SJSA1 (cell line): ENCODE results near the gene ERVK3-1. TPM values are rescaled to one million over a fixed set of nuclear protein-coding genes. Genes with fewer than 3 reads are reported as not detected.
"Not testable (repeated sequence)": the region's sequence is repeated elsewhere in the genome, so short reads cannot be mapped to it uniquely, and the experiment has no call there.

Experiments
- DNase-seq, 2 experiments: peaks; one replicate each; pipeline ENCODE4 v3.0.0-alpha.2; 2015 to 2020; ENCODE audit warnings: low spot score in 2 of 2, low read depth in 1 of 2
- H3K27ac ChIP-seq: fragments of 250-450 bp; sonication (Bioruptor Pico); 2 replicates; pipeline ENCODE4 v1.5.1; 2020; ENCODE audit warnings: mild to moderate bottlenecking, moderate library complexity
- H3K27me3 ChIP-seq: fragments of 250-450 bp; sonication (Bioruptor Pico); replicated peaks from 2 replicates; pipeline ENCODE4 v1.5.1; 2020; ENCODE audit warnings: mild to moderate bottlenecking, moderate library complexity
- H3K36me3 ChIP-seq: fragments of 250-450 bp; sonication (Bioruptor Pico); 2 replicates; pipeline ENCODE4 v1.5.1; 2020; ENCODE audit warnings: mild to moderate bottlenecking
- H3K4me1 ChIP-seq: fragments of 250-450 bp; sonication (Bioruptor Pico); replicated peaks from 2 replicates; pipeline ENCODE4 v1.6.1; 2021; ENCODE audit warnings: mild to moderate bottlenecking
- H3K4me3 ChIP-seq: fragments of 250-450 bp; sonication (Bioruptor Pico); 2 replicates; pipeline ENCODE4 v1.5.1; 2020; ENCODE audit warnings: mild to moderate bottlenecking
- H3K9me3 ChIP-seq: fragments of 250-450 bp; sonication (Bioruptor Pico); replicated peaks from 2 replicates; pipeline ENCODE4 v1.5.1; 2020; ENCODE audit warnings: mild to moderate bottlenecking
- total RNA-seq: library from RNA; depleted of rRNA; stranded (reverse); fragments of >200 nt; shearing (Covaris generic); gene quantifications from 2 replicates; pipeline ENCODE4 v1.2.3, GENCODE V29; 2014; rRNA removed

The ERVK3-1 gene, protein sequence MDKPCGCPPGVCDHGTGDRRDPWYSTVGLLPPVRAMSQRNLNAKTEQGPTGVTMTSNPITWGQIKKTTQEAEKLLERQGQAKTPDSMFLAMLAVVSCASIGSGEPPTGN
- total RNA-seq, result 44.4 and 59.3 TPM in 2 replicates

DNA sequence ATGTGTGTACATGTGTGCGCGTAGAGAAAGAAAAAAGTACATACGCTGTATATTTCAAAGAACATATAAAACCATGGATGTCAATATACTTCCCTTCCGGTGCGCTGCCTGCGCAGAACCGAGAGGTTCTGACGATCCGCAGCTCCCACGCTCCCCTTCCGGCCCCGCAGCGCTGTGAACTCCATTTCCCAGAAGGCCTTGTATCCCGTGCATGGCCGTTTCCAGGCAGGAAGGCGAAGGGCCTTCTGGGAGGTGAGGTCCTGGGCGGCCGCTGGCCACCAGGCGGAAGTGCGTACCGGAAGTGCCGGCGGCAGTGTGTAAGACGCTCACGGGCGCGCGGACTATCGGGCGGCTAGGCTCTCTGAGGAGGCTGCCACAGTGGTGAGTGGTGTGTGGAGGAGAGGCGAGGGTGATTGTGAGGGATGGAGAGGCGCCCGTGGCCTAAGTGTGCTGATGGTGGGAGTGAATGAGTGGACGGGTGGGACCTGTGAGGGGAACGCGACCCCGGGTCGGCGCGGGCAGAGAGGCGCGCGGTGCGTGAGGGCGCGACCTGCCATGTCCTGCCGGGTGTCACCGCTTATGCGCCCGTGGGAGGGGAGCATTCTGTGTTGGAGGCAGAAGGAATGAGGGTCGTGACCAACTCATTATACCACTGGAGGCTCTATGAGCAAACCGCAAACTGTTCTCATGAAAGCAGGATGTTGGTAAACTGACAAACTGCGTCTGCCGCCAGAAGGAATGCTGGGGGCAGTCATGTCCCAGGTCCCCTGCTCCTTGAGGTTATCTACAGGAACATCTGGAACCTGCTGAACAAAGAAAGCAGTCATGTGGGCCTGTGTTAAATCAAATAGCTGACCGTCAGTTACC is at the start of gene ERVK3-1:
TSS of gene ERVK3-1 (plus strand) at position 313 of the 867 bp plus-strand sequence. CDS start 6,792 bp downstream, outside the sequence.
- H3K27me3 ChIP-seq, result no peaks in the 10 kb centered on the region
- peak within 1 kb of the TSS; percentile 80 for H3K4me3 ChIP-seq
- peaks cover 6% of the 10 kb centered on the region; the same call in 1 of the 2 replicates for H3K4me1 ChIP-seq
- peak; percentile 87 to 95 for DNase-seq
- H3K36me3 ChIP-seq, result peaks cover 76% of the 10 kb centered on the region
- peak within 1 kb of the TSS; percentile 74 for H3K27ac ChIP-seq
- H3K9me3 ChIP-seq, result peaks cover 31% of the 10 kb centered on the region

DNA sequence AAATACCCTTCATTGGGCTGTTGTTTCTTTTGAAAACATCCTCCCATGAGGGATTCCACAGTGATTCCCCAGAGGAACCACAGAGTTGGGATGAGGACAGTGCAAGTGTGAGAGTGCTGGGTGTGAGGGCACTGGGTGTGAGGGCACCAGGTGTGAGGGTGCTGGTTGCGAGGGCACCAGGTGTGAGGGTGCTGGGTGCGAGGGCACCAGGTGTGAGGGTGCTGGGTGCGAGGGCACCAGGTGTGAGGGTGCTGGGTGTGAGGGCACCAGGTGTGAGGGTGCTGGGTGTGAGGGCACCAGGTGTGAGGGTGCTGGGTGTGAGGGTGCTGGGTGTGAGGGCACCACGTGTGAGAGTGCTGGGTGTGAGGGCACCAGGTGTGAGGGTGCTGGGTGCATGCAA is 46.9 kb upstream of the ERVK3-1 start:
- H3K4me3 ChIP-seq, H3K4me1 ChIP-seq, H3K27me3 ChIP-seq, H3K27ac ChIP-seq, DNase-seq: not testable (repeated sequence)
- Histone ChIP-seq H3K36me3 (peaks cover 87% of the 10 kb centered on the region), H3K9me3 (peaks cover 72% of the 10 kb centered on the region)

DNA sequence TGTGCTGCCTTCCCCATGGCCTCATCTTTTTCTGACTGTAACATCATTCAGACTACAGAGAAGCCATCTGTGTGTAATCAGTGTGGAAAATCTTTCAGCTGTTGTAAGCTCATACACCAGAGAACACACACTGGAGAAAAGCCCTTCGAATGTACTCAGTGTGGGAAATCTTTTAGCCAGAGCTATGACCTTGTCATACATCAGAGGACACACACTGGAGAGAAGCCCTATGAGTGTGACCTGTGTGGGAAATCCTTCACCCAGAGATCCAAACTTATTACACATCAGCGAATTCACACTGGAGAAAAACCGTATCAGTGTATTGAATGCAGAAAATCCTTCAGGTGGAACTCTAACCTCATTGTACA is 43.6 kb upstream of the ERVK3-1 start:
- Histone ChIP-seq H3K36me3 (peaks cover 86% of the 10 kb centered on the region), H3K9me3 (peaks cover 76% of the 10 kb centered on the region)
- DNase-seq, result peak in 1 of 2 experiments; percentile 9

DNA sequence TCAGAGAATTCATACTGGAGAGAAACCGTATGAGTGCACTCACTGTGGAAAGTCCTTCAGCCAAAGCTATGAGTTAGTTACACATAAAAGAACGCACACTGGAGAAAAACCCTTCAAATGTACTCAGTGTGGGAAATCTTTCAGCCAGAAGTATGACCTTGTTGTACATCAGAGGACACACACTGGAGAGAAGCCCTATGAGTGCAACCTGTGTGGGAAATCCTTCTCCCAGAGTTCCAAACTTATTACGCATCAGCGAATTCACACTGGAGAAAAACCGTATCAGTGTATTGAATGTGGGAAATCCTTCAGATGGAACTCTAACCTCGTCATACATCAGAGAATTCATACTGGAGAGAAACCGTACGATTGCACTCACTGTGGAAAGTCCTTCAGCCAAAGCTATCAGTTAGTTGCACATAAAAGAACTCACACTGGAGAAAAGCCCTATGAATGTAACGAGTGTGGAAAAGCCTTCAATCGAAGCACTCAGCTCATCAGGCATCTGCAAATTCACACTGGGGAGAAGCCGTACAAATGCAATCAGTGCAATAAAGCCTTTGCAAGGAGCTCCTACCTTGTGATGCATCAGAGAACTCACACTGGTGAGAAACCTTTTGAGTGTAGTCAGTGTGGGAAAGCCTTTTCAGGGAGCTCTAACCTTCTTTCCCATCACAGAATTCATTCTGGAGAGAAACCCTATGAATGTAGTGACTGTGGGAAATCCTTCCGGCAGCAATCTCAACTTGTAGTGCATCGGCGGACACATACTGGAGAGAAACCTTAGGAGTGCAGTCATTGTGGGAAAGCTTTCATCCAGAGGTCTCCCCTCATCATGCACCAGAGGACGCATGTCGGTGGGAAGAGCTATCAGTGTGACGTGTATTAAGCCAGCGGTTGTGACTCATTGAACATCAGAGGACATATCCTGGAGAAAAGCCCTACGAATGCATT is 42.9 kb upstream of the ERVK3-1 start:
- peaks cover 77% of the 10 kb centered on the region for H3K9me3 ChIP-seq
- H3K27ac ChIP-seq, result no peak overlapping the region
- H3K4me3 ChIP-seq, result no peak overlapping the region
- no peaks in the 10 kb centered on the region for H3K27me3 ChIP-seq
- H3K4me1 ChIP-seq, result no peaks in the 10 kb centered on the region
- peaks cover 87% of the 10 kb centered on the region for H3K36me3 ChIP-seq
- peak in 1 of 2 experiments; percentile 12 for DNase-seq

More for the DNA sequence above, 43.6 kb upstream of the ERVK3-1 start:
- H3K27me3 ChIP-seq, result no peaks in the 10 kb centered on the region
- H3K27ac ChIP-seq, result no peak overlapping the region
- no peaks in the 10 kb centered on the region for H3K4me1 ChIP-seq
- H3K4me3 ChIP-seq, result no peak overlapping the region

DNA sequence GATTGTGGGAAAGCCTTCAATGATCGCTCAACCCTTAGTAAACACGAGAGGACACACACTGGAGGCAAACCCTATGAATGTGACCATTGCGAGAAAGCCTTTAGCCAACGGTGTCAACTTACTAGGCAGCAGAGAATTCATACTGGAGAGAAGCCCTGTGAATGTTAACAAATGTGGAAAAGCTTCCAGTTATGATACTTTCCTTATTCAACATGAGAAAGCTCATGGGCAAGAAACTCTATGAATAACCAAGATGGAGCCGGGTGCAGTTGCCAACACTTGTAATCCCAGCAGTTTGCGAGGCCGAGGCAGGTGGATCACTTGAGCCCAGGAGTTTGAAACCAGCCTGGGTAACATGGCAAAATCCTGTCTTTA is 42.3 kb upstream of the ERVK3-1 start:
- Histone ChIP-seq H3K27me3 (no peaks in the 10 kb centered on the region), H3K27ac (no peak overlapping the region), H3K36me3 (peaks cover 82% of the 10 kb centered on the region), H3K4me3 (no peak overlapping the region), H3K4me1 (no peaks in the 10 kb centered on the region), H3K9me3 (peaks cover 73% of the 10 kb centered on the region)
- no peak for DNase-seq

DNA sequence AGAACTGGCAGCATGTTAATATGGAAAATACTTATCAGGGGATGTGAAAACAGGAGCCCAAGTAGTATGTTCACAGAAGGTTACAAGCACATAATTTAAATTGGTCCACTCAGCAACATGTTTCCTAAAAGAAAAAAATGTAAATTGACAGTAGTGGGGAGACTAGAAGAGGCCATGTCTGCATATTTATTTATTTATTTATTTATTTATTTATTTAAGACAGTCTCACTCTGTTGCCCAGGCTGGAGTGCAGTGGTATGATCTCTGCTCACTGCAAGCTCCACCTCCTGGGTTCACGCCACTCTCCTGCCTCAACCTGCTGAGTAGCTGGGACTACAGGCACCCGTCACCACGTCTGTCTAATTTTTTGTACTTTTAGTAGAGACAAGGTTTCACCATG is 40.1 kb upstream of the ERVK3-1 start:
- no peaks in the 10 kb centered on the region for H3K27me3 ChIP-seq
- no peaks in the 10 kb centered on the region for H3K4me1 ChIP-seq
- H3K4me3 ChIP-seq, result no peak overlapping the region
- DNase-seq, result no peak
- peaks cover 67% of the 10 kb centered on the region for H3K36me3 ChIP-seq
- peaks cover 68% of the 10 kb centered on the region for H3K9me3 ChIP-seq
- H3K27ac ChIP-seq, result no peak overlapping the region

DNA sequence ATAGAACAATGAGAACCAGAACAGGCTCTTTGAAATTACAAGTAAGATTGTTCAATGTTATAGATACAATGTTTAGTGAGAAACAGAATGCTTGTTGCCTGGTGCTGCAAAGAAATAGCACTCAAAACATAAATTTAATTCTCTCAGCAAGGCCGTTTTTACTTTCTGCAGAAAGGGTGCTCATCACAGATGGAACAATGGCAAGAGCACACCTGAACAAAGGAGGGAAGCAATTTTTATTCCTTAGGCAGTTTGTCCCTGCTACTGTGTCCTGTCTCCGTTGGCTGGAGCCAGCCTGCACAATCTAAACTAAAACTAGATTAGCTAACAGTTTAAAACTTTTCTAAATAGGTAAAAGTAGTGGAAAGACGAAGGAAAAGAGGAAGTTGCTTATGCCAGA is 36.8 kb upstream of the ERVK3-1 start:
- peaks cover 45% of the 10 kb centered on the region for H3K9me3 ChIP-seq
- no peaks in the 10 kb centered on the region for H3K4me1 ChIP-seq
- H3K36me3 ChIP-seq, result peaks cover 54% of the 10 kb centered on the region
- no peaks in the 10 kb centered on the region for H3K27me3 ChIP-seq
- H3K4me3 ChIP-seq, result no peak overlapping the region
- DNase-seq, result no peak
- H3K27ac ChIP-seq, result no peak overlapping the region

DNA sequence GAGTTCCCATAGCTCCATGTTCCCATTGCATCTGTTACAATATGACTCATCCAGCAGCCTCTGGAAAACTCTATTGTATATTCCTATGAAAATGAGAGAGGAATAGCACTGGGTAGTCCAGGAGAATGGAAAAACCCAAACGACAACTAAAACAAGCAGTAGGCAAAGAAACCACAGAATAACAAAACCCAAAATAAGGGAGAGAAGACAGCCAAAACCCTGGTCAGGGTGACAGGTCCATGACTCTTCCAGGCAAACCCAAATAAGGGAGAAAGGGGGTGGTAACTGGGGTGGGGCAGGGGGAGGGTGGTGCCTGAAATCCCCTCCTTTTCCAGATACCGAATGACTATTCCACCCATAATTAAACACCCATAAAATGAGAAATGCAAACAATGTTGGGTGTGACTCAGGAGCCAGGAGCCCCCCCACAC is 30.4 kb upstream of the ERVK3-1 start:
- DNase-seq, result peak; percentile 47 to 49
- H3K27me3 ChIP-seq, result no peaks in the 10 kb centered on the region
- H3K9me3 ChIP-seq, result peaks cover 17% of the 10 kb centered on the region
- H3K4me3 ChIP-seq, result no peak overlapping the region
- H3K4me1 ChIP-seq, result peaks cover 10% of the 10 kb centered on the region; the same call in 1 of the 2 replicates
- peak overlapping the region; percentile 53 for H3K27ac ChIP-seq
- H3K36me3 ChIP-seq, result peaks cover 35% of the 10 kb centered on the region

DNA sequence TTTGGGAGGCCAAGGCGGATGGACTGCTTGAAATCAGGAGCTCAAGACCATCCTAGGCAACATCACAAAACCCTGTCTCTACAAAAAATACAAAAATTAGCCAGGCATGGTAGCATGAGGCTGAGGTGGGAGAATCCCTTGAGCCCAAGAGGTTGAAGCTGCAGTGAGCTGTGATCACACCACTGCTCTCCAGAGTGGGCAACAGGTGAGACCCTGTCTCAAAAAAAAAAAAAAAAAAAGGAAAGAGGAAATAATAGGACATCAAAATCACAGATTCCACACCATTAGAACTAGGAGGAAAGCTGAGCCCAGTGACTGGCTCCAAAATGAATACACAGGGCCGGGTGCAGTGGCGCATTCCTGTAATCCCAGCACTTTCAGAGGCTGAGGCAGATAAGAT is 29.6 kb upstream of the ERVK3-1 start:
- H3K27me3 ChIP-seq, result no peaks in the 10 kb centered on the region
- H3K4me3 ChIP-seq, result no peak overlapping the region
- peaks cover 11% of the 10 kb centered on the region for H3K9me3 ChIP-seq
- H3K36me3 ChIP-seq, result peaks cover 40% of the 10 kb centered on the region
- DNase-seq, result no peak
- no peak overlapping the region; the same call in 1 of the 2 replicates for H3K27ac ChIP-seq
- H3K4me1 ChIP-seq, result peaks cover 10% of the 10 kb centered on the region; the same call in 1 of the 2 replicates

DNA sequence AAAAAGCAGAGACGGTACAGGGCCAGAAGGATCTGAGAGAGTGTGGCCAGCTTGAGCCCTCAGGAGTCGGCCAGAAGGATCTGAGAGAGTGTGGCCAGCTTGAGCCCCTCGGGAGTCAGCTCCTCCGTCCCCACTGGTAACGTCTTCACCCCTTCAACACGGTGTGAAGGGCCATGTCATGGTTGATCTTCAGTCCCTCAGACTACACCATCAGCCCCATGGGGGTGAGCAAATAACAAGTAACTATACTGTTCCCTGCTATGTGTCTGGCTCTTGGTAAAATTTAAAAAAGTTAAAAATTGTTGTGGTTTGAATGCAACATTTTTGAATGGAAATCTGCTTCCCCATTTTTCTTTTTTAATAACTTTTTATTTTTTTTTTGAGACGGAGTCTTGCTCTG is 28.0 kb upstream of the ERVK3-1 start:
- no peak for DNase-seq
- no peak overlapping the region for H3K4me3 ChIP-seq
- no peaks in the 10 kb centered on the region for H3K27me3 ChIP-seq
- H3K9me3 ChIP-seq, result peaks cover 7% of the 10 kb centered on the region
- H3K36me3 ChIP-seq, result peaks cover 38% of the 10 kb centered on the region
- H3K4me1 ChIP-seq, result peaks cover 10% of the 10 kb centered on the region; the same call in 1 of the 2 replicates
- no peak overlapping the region for H3K27ac ChIP-seq

DNA sequence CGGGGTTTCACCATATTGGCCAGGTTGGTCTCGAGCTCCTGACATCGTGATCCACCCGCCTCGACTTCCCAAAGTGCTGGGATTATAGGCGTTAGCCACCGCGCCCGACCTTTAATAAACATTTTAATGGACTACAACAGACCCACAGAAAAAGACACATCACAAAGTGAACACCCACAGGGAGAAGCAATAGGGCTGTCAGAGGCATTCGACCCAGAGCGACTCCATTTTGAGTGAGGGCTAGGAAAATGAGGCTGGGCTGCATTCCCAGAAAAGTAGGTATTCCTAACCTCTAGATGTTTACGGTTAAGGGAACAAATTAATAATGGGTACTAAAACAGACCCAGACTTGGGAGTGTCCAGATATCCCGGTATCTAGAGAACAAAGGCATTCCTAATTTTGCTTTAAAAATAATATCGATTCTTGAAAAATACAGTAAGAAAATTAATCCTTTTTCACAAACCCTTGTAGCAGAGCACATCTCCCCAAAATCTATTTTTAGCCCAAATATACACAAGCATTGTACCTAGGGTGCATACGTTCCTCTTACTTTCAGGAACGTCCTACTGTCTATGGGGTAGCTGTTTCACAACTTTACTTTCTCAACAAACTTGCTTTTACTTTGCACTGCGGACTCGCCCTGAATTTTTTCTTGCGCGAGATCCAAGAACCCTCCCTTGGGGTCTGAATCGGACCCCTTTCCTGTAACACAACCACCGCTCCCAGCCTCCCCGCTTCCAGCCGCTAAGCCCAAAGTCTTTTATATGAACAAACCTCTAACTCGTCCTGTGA is 27.2 kb upstream of the ERVK3-1 start:
- H3K4me3 ChIP-seq, result peak overlapping the region; percentile 71
- H3K4me1 ChIP-seq, result peaks cover 10% of the 10 kb centered on the region; the same call in 1 of the 2 replicates
- DNase-seq, result no peak
- H3K27me3 ChIP-seq, result no peaks in the 10 kb centered on the region
- peaks cover 7% of the 10 kb centered on the region for H3K9me3 ChIP-seq
- peaks cover 37% of the 10 kb centered on the region for H3K36me3 ChIP-seq
- H3K27ac ChIP-seq, result peak overlapping the region; percentile 32

DNA sequence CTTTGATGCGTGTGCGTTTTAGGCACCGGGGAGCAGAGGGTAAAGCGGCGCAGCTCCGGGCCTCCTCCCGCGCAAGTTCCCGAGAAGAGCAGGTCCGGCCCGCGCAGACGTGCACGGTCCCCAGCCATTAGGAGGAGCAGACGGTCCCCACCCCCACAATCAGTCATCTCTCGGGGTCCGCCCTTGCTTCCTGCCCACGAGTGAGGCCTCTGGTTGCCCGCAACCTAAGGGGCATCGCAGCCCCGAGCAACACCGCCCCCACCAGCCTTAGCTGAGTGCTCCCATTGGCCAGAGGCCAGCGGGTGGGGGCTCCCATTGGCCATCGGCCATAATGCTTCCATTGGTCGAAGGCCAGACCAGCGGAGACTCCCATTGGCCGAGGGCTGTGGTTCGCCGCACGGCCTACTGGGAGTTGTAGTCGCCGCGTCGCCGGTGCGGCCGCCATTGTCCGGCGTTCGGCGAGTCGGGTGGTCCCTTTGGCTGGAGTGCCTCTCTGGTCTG is 26.6 kb upstream of the ERVK3-1 start, which contains the start of gene ZNF8:
TSS of gene ZNF8 (plus strand) at position 415 of the 501 bp plus-strand sequence. CDS start 127 bp downstream, outside the sequence.
- peaks cover 37% of the 10 kb centered on the region for H3K36me3 ChIP-seq
- H3K4me3 ChIP-seq, result peak within 1 kb of the TSS; percentile 71
- DNase-seq, result peak; percentile 98 to 99
- peak within 1 kb of the TSS; percentile 54 for H3K27ac ChIP-seq
- peaks cover 10% of the 10 kb centered on the region; the same call in 1 of the 2 replicates for H3K4me1 ChIP-seq
- H3K27me3 ChIP-seq, result no peaks in the 10 kb centered on the region
- H3K9me3 ChIP-seq, result peaks cover 7% of the 10 kb centered on the region
